ENCODE measurements around the gene PGAP6.
"Not testable (repeated sequence)": the region's sequence is repeated elsewhere in the genome, so short reads cannot be mapped to it uniquely, and the experiment has no call there.

PGAP6 gene

GRCh38 chr16:342455-343213 is 39.1 kb downstream of the PGAP6 start:
- 94 to 95% methylated on average over 15 to 18 of the region's 18 CpGs for whole genome bisulfite sequencing, 2 experiments (ENCODE audit: insufficient coverage in 2 of 2)
- Histone ChIP-seq H3K9me3 (ENCODE audit: control insufficient read depth, low read length) (no peaks in the 10 kb centered on the region), H3K36me3 (ENCODE audit: control insufficient read depth, insufficient read depth, low read length) (peaks cover 50% of the 10 kb centered on the region), H3K27ac (ENCODE audit: low read depth, low read length, severe bottlenecking) (no peak overlapping the region), H3K4me3 (ENCODE audit: extremely low read depth, insufficient read depth, low read length, poor library complexity, severe bottlenecking) (no peak overlapping the region), H3K4me1 (ENCODE audit: control insufficient read depth, insufficient read depth, low read length, poor library complexity, severe bottlenecking) (peaks cover 20% of the 10 kb centered on the region)

GRCh38 chr16:341974-342336 is 39.8 kb downstream of the PGAP6 start:
- Histone ChIP-seq H3K36me3 (ENCODE audit: control insufficient read depth, insufficient read depth, low read length) (peaks cover 45% of the 10 kb centered on the region), H3K4me1 (ENCODE audit: control insufficient read depth, insufficient read depth, low read length, poor library complexity, severe bottlenecking) (peaks cover 14% of the 10 kb centered on the region)
- H3K9me3 ChIP-seq (ENCODE audit: control insufficient read depth, low read length); H3K4me3 ChIP-seq (ENCODE audit: extremely low read depth, insufficient read depth, low read length, poor library complexity, severe bottlenecking); H3K27ac ChIP-seq (ENCODE audit: low read depth, low read length, severe bottlenecking): not testable (repeated sequence)
- WGBS, 2 experiments (ENCODE audit: insufficient coverage in 2 of 2) = 85 to 93% methylated on average over 9 of the region's 13 CpGs

DNA sequence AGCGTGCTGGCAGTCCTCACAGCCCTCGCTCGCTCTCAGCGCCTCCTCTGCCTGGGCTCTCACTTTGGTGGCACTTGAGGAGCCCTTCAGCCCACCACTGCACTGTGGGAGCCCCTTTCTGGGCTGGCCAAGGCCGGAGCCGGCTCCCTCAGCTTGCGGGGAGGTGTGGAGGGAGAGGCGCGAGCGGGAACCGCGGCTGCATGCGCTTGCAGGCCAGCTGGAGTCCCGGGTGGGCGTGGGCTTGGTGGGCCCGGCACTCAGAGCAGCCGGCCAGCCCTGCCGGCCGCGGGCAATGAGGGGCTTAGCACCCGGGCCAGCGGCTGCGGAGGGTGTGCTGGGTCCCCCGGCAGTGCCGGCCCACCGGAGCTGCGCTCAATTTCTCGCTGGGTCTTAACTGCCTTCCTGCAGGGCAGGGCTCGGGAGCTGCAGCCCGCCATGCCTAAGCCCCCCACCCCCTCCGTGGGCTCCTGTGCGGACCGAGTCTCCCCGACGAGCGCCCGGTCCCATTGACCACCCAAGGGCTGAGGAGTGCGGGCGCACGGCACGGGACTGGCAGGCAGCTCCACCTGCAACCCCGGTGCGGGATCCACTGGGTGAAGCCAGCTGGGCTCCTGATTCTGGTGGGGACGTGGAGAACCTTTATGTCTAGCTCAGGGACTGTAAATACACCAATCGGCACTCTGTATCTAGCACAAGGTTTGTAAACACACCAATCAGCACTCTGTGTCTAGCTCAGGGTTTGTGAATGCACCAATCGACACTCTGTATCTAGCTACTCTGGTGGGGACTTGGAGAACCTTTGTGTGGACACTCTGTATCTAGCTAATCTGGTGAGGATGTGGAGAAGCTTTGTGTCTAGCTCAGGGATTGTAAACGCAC is 40.4 kb downstream of the PGAP6 start:
- 97 to 98% methylated on average over 26 to 30 of the region's 47 CpGs for WGBS, 2 experiments (ENCODE audit: insufficient coverage in 2 of 2)
- H3K4me1 ChIP-seq (ENCODE audit: control insufficient read depth, insufficient read depth, low read length, poor library complexity, severe bottlenecking); H3K4me3 ChIP-seq (ENCODE audit: extremely low read depth, insufficient read depth, low read length, poor library complexity, severe bottlenecking); H3K9me3 ChIP-seq (ENCODE audit: control insufficient read depth, low read length); H3K27ac ChIP-seq (ENCODE audit: low read depth, low read length, severe bottlenecking): not testable (repeated sequence)
- peaks cover 45% of the 10 kb centered on the region for H3K36me3 ChIP-seq (ENCODE audit: control insufficient read depth, insufficient read depth, low read length)

GRCh38 chr16:340370-341091 is 41.2 kb downstream of the PGAP6 start:
- no peaks in the 10 kb centered on the region for H3K9me3 ChIP-seq (ENCODE audit: control insufficient read depth, low read length)
- H3K27ac ChIP-seq (ENCODE audit: low read depth, low read length, severe bottlenecking) = no peak overlapping the region
- WGBS, 2 experiments (ENCODE audit: insufficient coverage in 2 of 2) = 97 to 98% methylated on average over 21 to 22 of the region's 23 CpGs
- H3K36me3 ChIP-seq (ENCODE audit: control insufficient read depth, insufficient read depth, low read length) = peaks cover 37% of the 10 kb centered on the region
- H3K4me3 ChIP-seq (ENCODE audit: extremely low read depth, insufficient read depth, low read length, poor library complexity, severe bottlenecking) = no peak overlapping the region
- no peaks in the 10 kb centered on the region for H3K4me1 ChIP-seq (ENCODE audit: control insufficient read depth, insufficient read depth, low read length, poor library complexity, severe bottlenecking)

DNA sequence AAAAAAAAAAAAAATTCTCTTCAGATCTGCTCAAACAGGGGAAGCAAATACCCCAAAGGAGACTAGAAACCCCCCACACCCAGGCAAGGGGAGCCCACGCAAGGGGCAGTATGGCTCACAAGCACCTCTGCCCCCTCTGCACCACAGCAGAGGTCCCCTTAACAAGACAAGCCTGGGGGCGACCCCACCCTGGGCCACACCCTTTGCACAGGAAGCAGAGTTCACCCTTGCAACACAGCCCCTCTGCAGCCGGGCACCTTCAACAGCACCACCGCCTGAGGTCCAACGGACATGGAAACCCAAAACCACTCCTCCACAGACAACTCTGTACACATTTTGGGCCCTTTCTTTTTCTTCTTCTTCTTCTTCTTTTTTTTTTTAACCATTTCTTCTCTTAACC is 42.1 kb downstream of the PGAP6 start:
- 97 to 98% methylated on average over 4 to 5 of the region's 5 CpGs for WGBS, 2 experiments (ENCODE audit: insufficient coverage in 2 of 2)
- H3K4me1 ChIP-seq (ENCODE audit: control insufficient read depth, insufficient read depth, low read length, poor library complexity, severe bottlenecking) = no peaks in the 10 kb centered on the region
- no peaks in the 10 kb centered on the region for H3K9me3 ChIP-seq (ENCODE audit: control insufficient read depth, low read length)
- no peak overlapping the region for H3K4me3 ChIP-seq (ENCODE audit: extremely low read depth, insufficient read depth, low read length, poor library complexity, severe bottlenecking)
- H3K36me3 ChIP-seq (ENCODE audit: control insufficient read depth, insufficient read depth, low read length) = peaks cover 29% of the 10 kb centered on the region
- no peak overlapping the region for H3K27ac ChIP-seq (ENCODE audit: low read depth, low read length, severe bottlenecking)

DNA sequence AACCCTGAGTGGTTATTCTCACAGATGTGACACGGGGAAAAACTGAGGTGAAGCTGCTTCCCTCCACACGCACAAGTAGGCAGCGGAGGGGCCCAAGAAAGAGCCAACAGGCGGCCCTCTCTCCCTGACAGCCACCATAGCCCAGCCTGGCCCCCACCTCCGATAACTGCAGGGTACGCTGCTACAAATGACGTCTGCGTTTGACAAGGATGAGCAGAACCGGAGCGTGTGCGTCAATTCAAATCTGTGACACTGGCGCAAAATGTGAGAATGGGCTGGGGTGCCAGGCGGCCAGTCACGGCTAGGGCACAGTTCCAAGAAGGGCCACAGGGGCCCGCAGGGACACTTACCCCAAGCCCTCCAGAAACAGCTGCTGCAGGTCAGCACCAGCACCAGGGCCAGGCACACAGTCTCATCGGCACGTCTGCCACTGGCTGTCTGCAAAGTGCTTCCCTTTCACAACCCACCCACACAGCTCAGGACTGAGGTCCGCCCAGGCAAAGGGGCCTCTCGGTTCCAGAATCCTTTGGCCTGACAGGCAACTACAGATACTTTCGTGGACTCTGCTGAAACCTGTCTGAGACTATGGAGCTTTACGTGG is 43.7 kb downstream of the PGAP6 start:
- H3K4me3 ChIP-seq (ENCODE audit: extremely low read depth, insufficient read depth, low read length, poor library complexity, severe bottlenecking) = no peak overlapping the region
- 92 to 93% methylated on average over 18 to 19 of the region's 21 CpGs for WGBS, 2 experiments (ENCODE audit: insufficient coverage in 2 of 2)
- no peaks in the 10 kb centered on the region for H3K9me3 ChIP-seq (ENCODE audit: control insufficient read depth, low read length)
- H3K36me3 ChIP-seq (ENCODE audit: control insufficient read depth, insufficient read depth, low read length) = peaks cover 16% of the 10 kb centered on the region
- H3K4me1 ChIP-seq (ENCODE audit: control insufficient read depth, insufficient read depth, low read length, poor library complexity, severe bottlenecking) = no peaks in the 10 kb centered on the region
- no peak overlapping the region for H3K27ac ChIP-seq (ENCODE audit: low read depth, low read length, severe bottlenecking)

GRCh38 chr16:337437-337836 is 44.3 kb downstream of the PGAP6 start:
- 95 to 97% methylated on average over 10 of the region's 10 CpGs for WGBS, 2 experiments (ENCODE audit: insufficient coverage in 2 of 2)
- no peak overlapping the region for H3K4me3 ChIP-seq (ENCODE audit: extremely low read depth, insufficient read depth, low read length, poor library complexity, severe bottlenecking)
- H3K9me3 ChIP-seq (ENCODE audit: control insufficient read depth, low read length) = no peaks in the 10 kb centered on the region
- no peaks in the 10 kb centered on the region for H3K4me1 ChIP-seq (ENCODE audit: control insufficient read depth, insufficient read depth, low read length, poor library complexity, severe bottlenecking)
- peaks cover 10% of the 10 kb centered on the region for H3K36me3 ChIP-seq (ENCODE audit: control insufficient read depth, insufficient read depth, low read length)
- H3K27ac ChIP-seq (ENCODE audit: low read depth, low read length, severe bottlenecking) = no peak overlapping the region

GRCh38 chr16:336269-336668 is 45.5 kb downstream of the PGAP6 start:
- Histone ChIP-seq H3K4me1 (ENCODE audit: control insufficient read depth, insufficient read depth, low read length, poor library complexity, severe bottlenecking) (peaks cover 5% of the 10 kb centered on the region), H3K4me3 (ENCODE audit: extremely low read depth, insufficient read depth, low read length, poor library complexity, severe bottlenecking) (no peak overlapping the region), H3K36me3 (ENCODE audit: control insufficient read depth, insufficient read depth, low read length) (peaks cover 6% of the 10 kb centered on the region), H3K9me3 (ENCODE audit: control insufficient read depth, low read length) (no peaks in the 10 kb centered on the region), H3K27ac (ENCODE audit: low read depth, low read length, severe bottlenecking) (no peak overlapping the region)
- 91 to 95% methylated on average over 8 to 11 of the region's 11 CpGs for WGBS, 2 experiments (ENCODE audit: insufficient coverage in 2 of 2)

DNA sequence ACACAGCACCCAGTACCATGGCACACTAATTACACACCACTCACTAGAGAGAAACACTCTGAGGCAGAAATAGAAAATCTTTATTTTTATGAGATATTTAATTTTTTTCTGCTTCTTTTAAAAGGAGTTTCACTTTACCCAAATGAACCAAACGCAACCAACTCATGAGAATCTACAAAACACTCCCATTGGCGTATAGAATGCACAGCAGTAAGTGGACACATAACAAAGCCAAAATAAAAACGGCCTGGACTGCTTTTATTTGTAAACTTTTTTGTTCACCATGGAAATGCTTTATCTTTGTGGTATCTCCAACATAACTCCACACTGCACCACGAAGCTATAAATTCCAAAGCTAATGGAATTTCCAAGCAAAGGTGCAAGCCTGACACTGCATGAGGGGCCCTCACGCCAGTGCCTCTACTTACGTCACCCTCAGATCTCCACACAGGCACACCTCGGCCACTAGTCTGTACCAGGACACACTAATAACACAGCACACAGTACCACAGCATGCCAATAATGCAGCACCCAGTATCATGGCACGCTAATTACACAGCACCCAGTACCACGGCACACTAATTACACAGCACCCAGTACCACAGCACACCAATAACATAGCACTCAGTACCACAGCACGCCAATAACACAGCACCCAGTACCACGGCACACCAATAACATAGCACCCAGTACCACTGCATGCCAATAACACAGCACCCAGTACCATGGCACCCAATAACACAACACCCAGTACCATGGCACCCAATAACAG is 46.7 kb downstream of the PGAP6 start:
- not testable (repeated sequence) for H3K36me3 ChIP-seq (ENCODE audit: control insufficient read depth, insufficient read depth, low read length); H3K27ac ChIP-seq (ENCODE audit: low read depth, low read length, severe bottlenecking); H3K4me1 ChIP-seq (ENCODE audit: control insufficient read depth, insufficient read depth, low read length, poor library complexity, severe bottlenecking); H3K4me3 ChIP-seq (ENCODE audit: extremely low read depth, insufficient read depth, low read length, poor library complexity, severe bottlenecking); H3K9me3 ChIP-seq (ENCODE audit: control insufficient read depth, low read length)
- WGBS, 2 experiments (ENCODE audit: insufficient coverage in 2 of 2) = 91 to 92% methylated on average over 7 to 8 of the region's 11 CpGs
